COLO668 (cell line): Measurements from ENCODE around the gene HSP90B1.

ENCODE experiments used
- DNase-seq: peaks from one replicate; lab custom pipeline; 2025; ENCODE audit not compliant: unreplicated experiment; lab: John Stamatoyannopoulos, UW

HSP90B1 gene

GRCh38 chr12:103969391-103969790 lies 39.2 kb downstream of the HSP90B1 start:
- no peak for DNase-seq

GRCh38 chr12:103973909-103974308 lies 43.7 kb downstream of the HSP90B1 start:
- no peak for DNase-seq

GRCh38 chr12:103975368-103975767 lies 45.2 kb downstream of the HSP90B1 start:
- no peak for DNase-seq

- no peak for DNase-seq
Measured at GRCh38 chr12:103978384-103978982, 48.3 kb downstream of the HSP90B1 start.

GRCh38 chr12:103986829-103987228 lies 56.6 kb downstream of the HSP90B1 start:
- DNase-seq: no peak

- DNase-seq: no peak
Measured at GRCh38 chr12:103994235-103994634, 64.0 kb downstream of the HSP90B1 start.

- DNase-seq: no peak
Measured at GRCh38 chr12:103996595-103996994, 66.4 kb downstream of the HSP90B1 start.

GRCh38 chr12:103997286-103997900 lies 67.2 kb downstream of the HSP90B1 start:
- no peak for DNase-seq
